ENCODE results near the gene UQCR10.

Gene UQCR10

GRCh38 chr22:29767171-29768051 lies at the start of gene UQCR10:
UQCR10 (plus strand) TSS chr22:29767369; CDS start chr22:29767399, 30 bp downstream.
- peak; percentile 84 for DNase-seq

GRCh38 chr22:29717789-29718188 lies 49.4 kb upstream of the UQCR10 start:
- DNase-seq: peak; percentile 21

GRCh38 chr22:29718949-29719898 lies 47.9 kb upstream of the UQCR10 start:
- peak; percentile 33 for DNase-seq

GRCh38 chr22:29719899-29720645 lies 47.1 kb upstream of the UQCR10 start, which contains the start of gene CABP7:
CABP7 (plus strand) TSS chr22:29720003; CDS start chr22:29720425, 422 bp downstream.
- peak; percentile 39 for DNase-seq

- no peak for DNase-seq
These were observed 46.3 kb upstream of the UQCR10 start for GRCh38 chr22:29720811-29721323.

- DNase-seq: no peak
These were observed 45.0 kb upstream of the UQCR10 start for GRCh38 chr22:29722151-29722550.

GRCh38 chr22:29722587-29722986 lies 44.6 kb upstream of the UQCR10 start:
- no peak for DNase-seq

- DNase-seq: no peak
These were observed 43.4 kb upstream of the UQCR10 start for GRCh38 chr22:29723766-29724165.

GRCh38 chr22:29724843-29725242 lies 42.3 kb upstream of the UQCR10 start:
- DNase-seq: no peak

GRCh38 chr22:29726106-29726505 lies 41.1 kb upstream of the UQCR10 start:
- DNase-seq: no peak

GRCh38 chr22:29726512-29727130 lies 40.5 kb upstream of the UQCR10 start:
- DNase-seq: no peak

- DNase-seq: peak; percentile 20
These were observed 40.0 kb upstream of the UQCR10 start for GRCh38 chr22:29727131-29727523.

- DNase-seq: no peak
These were observed 38.0 kb upstream of the UQCR10 start for GRCh38 chr22:29729161-29729560.

GRCh38 chr22:29731058-29731850 lies 35.9 kb upstream of the UQCR10 start:
- no peak for DNase-seq

GRCh38 chr22:29732883-29733282 lies 34.3 kb upstream of the UQCR10 start:
- no peak for DNase-seq

GRCh38 chr22:29733362-29734201 lies 33.6 kb upstream of the UQCR10 start:
- no peak for DNase-seq

- no peak for DNase-seq
These were observed 32.8 kb upstream of the UQCR10 start for GRCh38 chr22:29734406-29734805.

GRCh38 chr22:29734838-29735237 lies 32.3 kb upstream of the UQCR10 start:
- DNase-seq: no peak

- no peak for DNase-seq
These were observed 31.8 kb upstream of the UQCR10 start for GRCh38 chr22:29735416-29735815.
